Upper lobe of left lung (tissue), 6 donors: ENCODE data around the gene DMRTC2. TPM values are rescaled to one million over a fixed set of nuclear protein-coding genes. Genes with fewer than 3 reads are reported as not detected.

Experiments used
- ATAC-seq, 2 donors: fragments of 200-7000 bp; cut with Tn5 transposase; one replicate each; pipeline ENCODE4 v1.9.1; 2022; ENCODE audit warnings: mild to moderate bottlenecking in 2 of 2, moderate library complexity in 2 of 2; ENCODE audit not compliant: low FRiP score in 2 of 2
- DNase-seq, 2 donors: peaks; one replicate each; pipeline ENCODE4 v3.0.0-alpha.2; 2019 to 2020
- H3K27ac ChIP-seq, 4 donors: fragments of 200-600 bp; sonication (generic); one replicate each; pipeline ENCODE4 v1.5.1; 2016 to 2019
- H3K27me3 ChIP-seq, 4 donors: fragments of 200-600 bp; sonication (generic); one replicate each; pipeline ENCODE4 v1.5.1; 2017 to 2019
- H3K36me3 ChIP-seq, 4 donors: fragments of 200-600 bp; sonication (generic); one replicate each; pipeline ENCODE4 v1.5.1; 2016 to 2019
- H3K4me1 ChIP-seq, 4 donors: fragments of 200-600 bp; sonication (generic); one replicate each; pipeline ENCODE4 v1.5.1; 2018 to 2019
- H3K4me3 ChIP-seq, 4 donors: fragments of 200-600 bp; sonication (generic); one replicate each; pipeline ENCODE4 v1.5.1; 2017 to 2019; ENCODE audit warnings: mild to moderate bottlenecking in 2 of 4, moderate library complexity in 1 of 4
- H3K9me3 ChIP-seq, 4 donors: fragments of 200-600 bp; sonication (generic); one replicate each; pipeline ENCODE4 v1.5.1; 2018 to 2019
- CTCF ChIP-seq, 6 experiments: fragments of 450-650 bp in 4 of 6; fragments of 200-600 bp in 2 of 6; sonication (generic) in 2 of 6; IDR thresholded peaks; one replicate each; pipeline ENCODE4 v1.5.1; 2016 to 2019; ENCODE audit warnings: antibody characterized with exemption in 6 of 6
- EP300 ChIP-seq, 4 donors: sonication (generic); formaldehyde crosslinking; IDR thresholded peaks; one replicate each; pipeline ENCODE4 v1.5.1; 2017; ENCODE audit warnings: antibody characterized with exemption in 4 of 4, control low read depth in 2 of 4
- POLR2A ChIP-seq, 4 donors: fragments of 450-650 bp; IDR thresholded peaks; one replicate each; pipeline ENCODE4 v1.5.1; 2016 to 2017; ENCODE audit warnings: antibody characterized with exemption in 4 of 4, mild to moderate bottlenecking in 2 of 4
- POLR2AphosphoS5 ChIP-seq, 2 donors: sonication (generic); formaldehyde crosslinking; IDR thresholded peaks; one replicate each; pipeline ENCODE4 v1.5.1; 2017; ENCODE audit warnings: antibody characterized with exemption in 2 of 2
- WGBS, 2 donors: methylation state at CpG; one replicate each; pipeline ENCODE4 v1.1.5; 2017 to 2018; 5-methylcytosine and 5-hydroxymethylcytosine counted together
- total RNA-seq, 6 donors: library from RNA; depleted of rRNA in 4 of 6; stranded (reverse); fragments of >200 nt in 4 of 6; gene quantifications; one replicate each; pipeline versions ENCODE4 v1.1.0 to v1.2.1, GENCODE V29; 2016 to 2021
- donor health status: DM: no; HTN: no; CAD: no; lungs with moderate emphysema.
- donor health status: DM: no; HTN: yes; CAD: no; lungs with severe emphysema.

Gene DMRTC2
- total RNA-seq, 6 donors from 2014 or later = not detected

GRCh38 chr19:41886761-41887710 is 42.2 kb downstream of the DMRTC2 start:
- ATAC-seq (no peak), DNase-seq (no peak)
- 37 to 55% methylated on average over 13 of the region's 13 CpGs for whole genome bisulfite sequencing, 2 donors
- no peaks in the 10 kb centered on the region for H3K27me3 ChIP-seq
- H3K36me3 ChIP-seq = peaks cover 5 to 41% (median 31%) of the 10 kb centered on the region in 4 donors
- H3K4me3 ChIP-seq = peak overlapping the region in 3 of 4 donors; percentile 9 to 37 (median 35)
- H3K4me1 ChIP-seq = peaks cover 46 to 64% (median 51%) of the 10 kb centered on the region in 4 donors
- no peaks in the 10 kb centered on the region for H3K9me3 ChIP-seq
- peak overlapping the region; percentile 47 to 97 (median 76) for H3K27ac ChIP-seq
- TF ChIP-seq EP300 (IDR thresholded peaks at IDR 0.05) (no peak), POLR2A (IDR thresholded peaks at IDR 0.05) (peak in 1 of 4 donors; percentile 4)

- peak overlapping the region; percentile 47 to 97 (median 76) for H3K27ac ChIP-seq
- H3K27me3 ChIP-seq = no peaks in the 10 kb centered on the region
- peaks cover 44 to 61% (median 47%) of the 10 kb centered on the region in 4 donors for H3K4me1 ChIP-seq
- H3K9me3 ChIP-seq = no peaks in the 10 kb centered on the region
- WGBS, 2 donors = 35 to 42% methylated on average over 6 to 17 of the region's 17 CpGs
- peak overlapping the region in 3 of 4 donors; percentile 9 to 37 (median 35) for H3K4me3 ChIP-seq
- TF ChIP-seq POLR2AphosphoS5 (IDR thresholded peaks at IDR 0.05) (peak in 1 of 2 donors; percentile 49), EP300 (IDR thresholded peaks at IDR 0.05) (no peak), CTCF (IDR thresholded peaks at IDR 0.05) (peak in 3 of 6 experiments; percentile 19 to 43 (median 24)), POLR2A (IDR thresholded peaks at IDR 0.05) (peak in 1 of 4 donors; percentile 34)
- ATAC-seq (peak; percentile 7 to 90), DNase-seq (peak; percentile 85 to 91)
- peaks cover 5 to 50% (median 39%) of the 10 kb centered on the region in 4 donors for H3K36me3 ChIP-seq
These were observed 43.0 kb downstream of the DMRTC2 start for GRCh38 chr19:41887711-41888382.

GRCh38 chr19:41888926-41889325 is 44.1 kb downstream of the DMRTC2 start:
- ATAC-seq (no peak), DNase-seq (peak; percentile 45 to 56)
- Histone ChIP-seq H3K27me3 (no peaks in the 10 kb centered on the region), H3K4me3 (no peak overlapping the region), H3K4me1 (peaks cover 44 to 63% (median 47%) of the 10 kb centered on the region in 4 donors), H3K36me3 (peaks cover 6 to 54% (median 42%) of the 10 kb centered on the region in 4 donors), H3K9me3 (no peaks in the 10 kb centered on the region), H3K27ac (peak overlapping the region; percentile 47 to 97 (median 76))
- 69 to 78% methylated on average over 12 of the region's 12 CpGs for WGBS, 2 donors
- TF ChIP-seq EP300 (IDR thresholded peaks at IDR 0.05) (no peak), CTCF (IDR thresholded peaks at IDR 0.05) (no peak), POLR2AphosphoS5 (IDR thresholded peaks at IDR 0.05) (peak in 1 of 2 donors; percentile 7), POLR2A (IDR thresholded peaks at IDR 0.05) (no peak)

GRCh38 chr19:41889896-41890295 is 45.1 kb downstream of the DMRTC2 start:
- H3K36me3 ChIP-seq = peaks cover 12 to 64% (median 52%) of the 10 kb centered on the region in 4 donors
- TF ChIP-seq EP300 (IDR thresholded peaks at IDR 0.05) (no peak), POLR2A (IDR thresholded peaks at IDR 0.05) (no peak), CTCF (IDR thresholded peaks at IDR 0.05) (no peak), POLR2AphosphoS5 (IDR thresholded peaks at IDR 0.05) (no peak)
- H3K4me1 ChIP-seq = peaks cover 40 to 57% (median 42%) of the 10 kb centered on the region in 4 donors

GRCh38 chr19:41890936-41891335 is 46.1 kb downstream of the DMRTC2 start:
- DNase-seq (no peak), ATAC-seq (no peak)
- Histone ChIP-seq H3K4me1 (peaks cover 30 to 47% (median 32%) of the 10 kb centered on the region in 4 donors), H3K9me3 (no peaks in the 10 kb centered on the region), H3K27ac (no peak overlapping the region), H3K4me3 (no peak overlapping the region), H3K27me3 (no peaks in the 10 kb centered on the region), H3K36me3 (peaks cover 20 to 75% (median 62%) of the 10 kb centered on the region in 4 donors)
- TF ChIP-seq EP300 (IDR thresholded peaks at IDR 0.05) (no peak), CTCF (IDR thresholded peaks at IDR 0.05) (no peak), POLR2A (IDR thresholded peaks at IDR 0.05) (no peak), POLR2AphosphoS5 (IDR thresholded peaks at IDR 0.05) (no peak)
- 92 to 96% methylated on average over 4 of the region's 4 CpGs for WGBS, 2 donors

More at GRCh38 chr19:41889896-41890295, 45.1 kb downstream of the DMRTC2 start:
- Histone ChIP-seq H3K27ac (no peak overlapping the region), H3K9me3 (no peaks in the 10 kb centered on the region), H3K27me3 (no peaks in the 10 kb centered on the region), H3K4me3 (no peak overlapping the region)
- DNase-seq = no peak
- 84 to 92% methylated on average over 8 of the region's 8 CpGs for whole genome bisulfite sequencing, 2 donors
- no peak for ATAC-seq
